B cell (primary cell): ENCODE results near the gene ANKRD10. TPM values are rescaled to one million over a fixed set of nuclear protein-coding genes. Genes with fewer than 3 reads are reported as not detected.

Experiments
- ATAC-seq: fragments of 200-7000 bp; cut with Tn5 transposase; one replicate; pipeline ENCODE4 v1.10.0; 2021; ENCODE audit warnings: low read depth, mild to moderate bottlenecking, moderate number of reproducible peaks, moderate library complexity
- CTCF ChIA-PET: fragments of 350-600 bp; sonication (Branson Sonifier 250); formaldehyde crosslinking; loops from one replicate; lab custom pipeline; 2021; ENCODE audit warnings: antibody characterized with exemption, inconsistent platforms; lab: Charles Lee
- POLR2A ChIA-PET: fragments of 350-600 bp; sonication (Branson Sonifier 250); formaldehyde crosslinking; loops from one replicate; lab custom pipeline; 2021; ENCODE audit warnings: antibody characterized with exemption; lab: Charles Lee
- DNase-seq: peaks from one replicate; pipeline ENCODE4 v3.0.0; 2013
- H2AFZ ChIP-seq: 2 replicates; pipeline ENCODE4 v1.6.1; 2012; ENCODE audit warnings: mild to moderate bottlenecking, low read depth, low read length; ENCODE audit not compliant: insufficient read depth, poor library complexity, severe bottlenecking
- H3K27ac ChIP-seq, 2 donors: 1 replicate in 1 of 2; 2 replicates in 1 of 2; pipeline ENCODE4 v1.5.1; 2012 to 2013; ENCODE audit warnings: low read length in 2 of 2, mild to moderate bottlenecking in 2 of 2, moderate library complexity in 1 of 2
- H3K27me3 ChIP-seq, 4 experiments: fragments of 200-600 bp in 1 of 4; sonication (generic) in 1 of 4; replicated peaks in 1 of 4; 1 replicate in 2 of 4; 2 replicates in 2 of 4; pipeline versions ENCODE4 v1.6.1 to v1.7.0; 2013 to 2016; ENCODE audit warnings: low read length in 3 of 4, mild to moderate bottlenecking in 2 of 4, mixed read lengths in 1 of 4, moderate library complexity in 1 of 4; ENCODE audit not compliant: insufficient read depth in 4 of 4, control insufficient read depth in 3 of 4; ENCODE audit errors: control extremely low read depth in 1 of 4
- H3K36me3 ChIP-seq, 2 experiments: replicated peaks in 1 of 2; 1 replicate in 1 of 2; 2 replicates in 1 of 2; pipeline versions ENCODE4 v1.6.1 to v1.7.1; 2013; ENCODE audit warnings: low read length in 1 of 2; ENCODE audit not compliant: insufficient read depth in 2 of 2, control insufficient read depth in 1 of 2; ENCODE audit errors: control extremely low read depth in 1 of 2, extremely low read depth in 1 of 2
- H3K4me1 ChIP-seq, 2 donors: fragments of 200-600 bp in 1 of 2; sonication (generic) in 1 of 2; 1 replicate in 1 of 2; 2 replicates in 1 of 2; pipeline versions ENCODE4 v1.5.1 to v1.6.1; 2013 to 2017; ENCODE audit warnings: low read length in 2 of 2; ENCODE audit not compliant: control insufficient read depth in 2 of 2, insufficient read depth in 2 of 2
- H3K4me2 ChIP-seq: replicated peaks from 2 replicates; pipeline ENCODE3; 2012; ENCODE audit warnings: mild to moderate bottlenecking, low read depth, low read length; ENCODE audit not compliant: poor library complexity, severe bottlenecking
- H3K4me3 ChIP-seq, 5 experiments: fragments of 200-600 bp in 1 of 5; sonication (generic) in 1 of 5; 1 replicate in 3 of 5; 2 replicates in 2 of 5; pipeline versions ENCODE4 v1.5.1 to v1.7.0; 2011 to 2016; ENCODE audit warnings: low read length in 4 of 5, mild to moderate bottlenecking in 4 of 5, low read depth in 2 of 5, control low read depth in 1 of 5, moderate library complexity in 1 of 5; ENCODE audit not compliant: insufficient read depth in 1 of 5; ENCODE audit errors: control extremely low read depth in 1 of 5, extremely low read depth in 1 of 5
- H3K79me2 ChIP-seq: fragments of 200-600 bp; sonication (generic); one replicate; pipeline ENCODE4 v1.6.0; 2016; ENCODE audit warnings: low read length; ENCODE audit not compliant: control insufficient read depth, insufficient read depth
- H3K9ac ChIP-seq: fragments of 200-600 bp; sonication (generic); 2 replicates; pipeline ENCODE4 v1.6.1; 2017; ENCODE audit warnings: mild to moderate bottlenecking, low read length, moderate library complexity
- H3K9me3 ChIP-seq, 3 donors: one replicate each; pipeline versions ENCODE4 v1.6.1 to v1.7.1; 2013; ENCODE audit warnings: low read length in 2 of 3; ENCODE audit not compliant: control insufficient read depth in 2 of 3, insufficient read depth in 1 of 3; ENCODE audit errors: control extremely low read depth in 1 of 3
- H4K20me1 ChIP-seq: 2 replicates; pipeline ENCODE4 v1.6.0; 2012; ENCODE audit warnings: mild to moderate bottlenecking, low read length; ENCODE audit not compliant: insufficient read depth, control insufficient read depth, poor library complexity, severe bottlenecking
- H3K27ac Mint-ChIP-seq: one replicate; pipeline ENCODE4 v1.8.0; 2021; ENCODE audit warnings: mixed read lengths
- H3K27me3 Mint-ChIP-seq: one replicate; pipeline ENCODE4 v1.8.0; 2021; ENCODE audit warnings: mixed read lengths
- H3K4me1 Mint-ChIP-seq: one replicate; pipeline ENCODE4 v1.8.0; 2021; ENCODE audit warnings: mixed read lengths
- H3K4me3 Mint-ChIP-seq: one replicate; pipeline ENCODE4 v1.8.0; 2021; ENCODE audit warnings: mixed read lengths
- H3K9me3 Mint-ChIP-seq: one replicate; pipeline ENCODE4 v1.8.0; 2022; ENCODE audit warnings: mixed read lengths; ENCODE audit not compliant: insufficient read depth
- CTCF ChIP-seq: fragments of 200-600 bp; IDR thresholded peaks from one replicate; pipeline ENCODE4 v1.8.0; 2022; ENCODE audit warnings: antibody characterized with exemption, mild to moderate bottlenecking
- EZH2 ChIP-seq: IDR thresholded peaks from 2 replicates; pipeline ENCODE4 v1.6.1; 2012; ENCODE audit warnings: borderline replicate concordance, low read depth, mild to moderate bottlenecking, moderate library complexity, low read length; ENCODE audit not compliant: insufficient read depth, poor library complexity, severe bottlenecking
- WGBS: methylation state at CpG from one replicate; pipeline ENCODE4 v1.1.5; 2013; ENCODE audit warnings: missing lambda C conversion rate; ENCODE audit not compliant: insufficient coverage; 5-methylcytosine and 5-hydroxymethylcytosine counted together
- intact Hi-C: fragments of 100-400 bp; cut with micrococcal nuclease; formaldehyde crosslinking; loops from one replicate; pipeline ENCODE4 v1.10.0; 2022
- polyA plus RNA-seq: library from polyadenylated mRNA; depleted of rRNA; stranded (reverse); fragments of >200 nt; gene quantifications from 2 replicates; pipeline ENCODE4 v1.2.3, GENCODE V29; 2012
- total RNA-seq, 2 donors: library from RNA; stranded (reverse); fragments of 120-200 nt in 1 of 2; gene quantifications; 1 replicate in 1 of 2; 2 replicates in 1 of 2; pipeline versions ENCODE4 v1.2.3 to v1.2.4, GENCODE V29; 2013 to 2022

Gene ANKRD10
- total and polyA plus RNA-seq, 2 donors (not counting 1 experiment from before 2014, with no cell fraction given): 142 to 256 TPM

DNA sequence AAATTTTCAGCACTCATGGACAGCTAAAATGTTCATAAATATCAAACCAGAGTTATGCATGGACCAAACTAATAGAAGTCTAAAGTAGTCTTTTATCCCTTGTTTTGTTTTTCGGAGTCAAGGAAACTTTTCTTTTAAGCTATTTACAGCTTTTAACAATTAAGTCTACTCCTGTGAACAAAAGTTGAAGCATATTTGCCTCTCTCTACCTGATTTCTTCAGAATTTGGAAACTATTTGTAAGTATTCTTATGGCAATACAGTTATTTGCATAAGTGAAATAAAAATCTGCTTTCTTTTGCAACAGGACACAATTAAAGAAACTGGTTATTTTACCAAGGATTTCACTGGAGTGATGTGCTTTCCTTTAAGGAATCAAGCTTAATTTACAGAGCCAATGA lies 47.1 kb upstream of the ANKRD10 start:
- H3K4me1 Mint-ChIP-seq: no peaks in the 10 kb centered on the region
- H3K27me3 ChIP-seq: peaks cover 0 to 4% (median 0%) of the 10 kb centered on the region in 4 experiments
- no peaks in the 10 kb centered on the region for H3K36me3 ChIP-seq
- H3K4me2 ChIP-seq: no peak overlapping the region
- TF ChIP-seq EZH2: no peak
- TF ChIP-seq CTCF: no peak
- peaks cover 3 to 28% (median 17%) of the 10 kb centered on the region in 3 donors for H3K9me3 ChIP-seq
- H2AFZ ChIP-seq: no peak overlapping the region
- ChIA-PET CTCF (no interaction called here), POLR2A (no interaction called here)
- H3K9me3 Mint-ChIP-seq: peaks cover 16% of the 10 kb centered on the region
- WGBS: no CpG with 5 or more reads among the region's 1 CpG
- no peak for ATAC-seq
- no peak for DNase-seq
- H3K9ac ChIP-seq: no peak overlapping the region
- H3K27ac ChIP-seq: no peak overlapping the region
- no peak overlapping the region for H3K27ac Mint-ChIP-seq
- no peaks in the 10 kb centered on the region for H4K20me1 ChIP-seq
- H3K4me3 Mint-ChIP-seq: no peak overlapping the region
- no peaks in the 10 kb centered on the region for H3K4me1 ChIP-seq
- intact Hi-C loops: no loop called here
- H3K4me3 ChIP-seq: no peak overlapping the region
- peaks cover 10% of the 10 kb centered on the region for H3K27me3 Mint-ChIP-seq
- H3K79me2 ChIP-seq: no peaks in the 10 kb centered on the region

- no peaks in the 10 kb centered on the region for H3K4me1 Mint-ChIP-seq
- Histone ChIP-seq H3K9ac (no peak overlapping the region), H3K4me3 (no peak overlapping the region), H3K4me1 (no peaks in the 10 kb centered on the region), H3K27ac (no peak overlapping the region), H3K4me2 (no peak overlapping the region), H4K20me1 (no peaks in the 10 kb centered on the region), H3K36me3 (no peaks in the 10 kb centered on the region), H3K27me3 (no peaks in the 10 kb centered on the region), H3K79me2 (no peaks in the 10 kb centered on the region), H3K9me3 (peaks cover 2 to 22% (median 9%) of the 10 kb centered on the region in 3 donors), H2AFZ (no peak overlapping the region)
- ATAC-seq (no peak), DNase-seq (no peak)
- no CpG with 5 or more reads among the region's 2 CpGs for WGBS
- ChIA-PET POLR2A (interaction anchor here (0.6 kb wide), 1 partner anchor 84 kb away, joined by 4 read pairs; no protein-coding TSS in a partner anchor), CTCF (no interaction called here)
- peaks cover 8% of the 10 kb centered on the region for H3K9me3 Mint-ChIP-seq
- no peak overlapping the region for H3K27ac Mint-ChIP-seq
- TF ChIP-seq CTCF (no peak), EZH2 (no peak)
- intact Hi-C loops: no loop called here
- peaks cover 7% of the 10 kb centered on the region for H3K27me3 Mint-ChIP-seq
- no peak overlapping the region for H3K4me3 Mint-ChIP-seq
Measured at GRCh38 chr13:110960204-110960603, 45.3 kb upstream of the ANKRD10 start.
